ENCODE data around the gene INSIG1. TPM values are rescaled to one million over a fixed set of nuclear protein-coding genes. Genes with fewer than 3 reads are reported as not detected.

The INSIG1 gene
- total and polyA plus RNA-seq, 2 donors (not counting 3 experiments of a cell fraction or from before 2014, with no cell fraction given): 79.3 to 102 TPM

GRCh38 chr7:155317114-155317434, 19.4 kb downstream of the INSIG1 start:
- TF ChIP-seq GATA2 (IDR thresholded peaks at IDR 0.05; ENCODE audit: insufficient read depth, insufficient read length, low read depth, low read length) (no peak), POLR2A (IDR thresholded peaks at IDR 0.05; ENCODE audit: low read depth, low read length) (no peak), POLR2AphosphoS5 (IDR thresholded peaks at IDR 0.05; ENCODE audit: insufficient read depth, low read depth, low read length) (no peak), MAX (IDR thresholded peaks at IDR 0.05; ENCODE audit: insufficient read depth, insufficient read length) (no peak), EZH2 (IDR thresholded peaks at IDR 0.05; ENCODE audit: borderline replicate concordance, low read depth, low read length, severe bottlenecking) (no peak), FOS (IDR thresholded peaks at IDR 0.05; ENCODE audit: borderline replicate concordance, insufficient read depth, low read length) (no peak), MYC (IDR thresholded peaks at IDR 0.05; ENCODE audit: low read depth, low read length) (no peak), JUN (IDR thresholded peaks at IDR 0.05; ENCODE audit: borderline replicate concordance, insufficient read depth, insufficient read length, low read depth) (no peak)
- TF ChIP-seq, protein P1, sequence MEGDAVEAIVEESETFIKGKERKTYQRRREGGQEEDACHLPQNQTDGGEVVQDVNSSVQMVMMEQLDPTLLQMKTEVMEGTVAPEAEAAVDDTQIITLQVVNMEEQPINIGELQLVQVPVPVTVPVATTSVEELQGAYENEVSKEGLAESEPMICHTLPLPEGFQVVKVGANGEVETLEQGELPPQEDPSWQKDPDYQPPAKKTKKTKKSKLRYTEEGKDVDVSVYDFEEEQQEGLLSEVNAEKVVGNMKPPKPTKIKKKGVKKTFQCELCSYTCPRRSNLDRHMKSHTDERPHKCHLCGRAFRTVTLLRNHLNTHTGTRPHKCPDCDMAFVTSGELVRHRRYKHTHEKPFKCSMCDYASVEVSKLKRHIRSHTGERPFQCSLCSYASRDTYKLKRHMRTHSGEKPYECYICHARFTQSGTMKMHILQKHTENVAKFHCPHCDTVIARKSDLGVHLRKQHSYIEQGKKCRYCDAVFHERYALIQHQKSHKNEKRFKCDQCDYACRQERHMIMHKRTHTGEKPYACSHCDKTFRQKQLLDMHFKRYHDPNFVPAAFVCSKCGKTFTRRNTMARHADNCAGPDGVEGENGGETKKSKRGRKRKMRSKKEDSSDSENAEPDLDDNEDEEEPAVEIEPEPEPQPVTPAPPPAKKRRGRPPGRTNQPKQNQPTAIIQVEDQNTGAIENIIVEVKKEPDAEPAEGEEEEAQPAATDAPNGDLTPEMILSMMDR (IDR thresholded peaks at IDR 0.05; ENCODE audit: extremely low read depth in 1 of 2, insufficient read depth in 1 of 2, low read depth in 1 of 2, low read length in 2 of 2): no peak
- Histone ChIP-seq H2AFZ (ENCODE audit: low read depth, low read length) (no peak overlapping the region), H3K27ac (ENCODE audit: insufficient read depth, low read depth, low read length) (no peak overlapping the region), H3K79me2 (ENCODE audit: control insufficient read depth, insufficient read depth, low read length) (no peaks in the 10 kb centered on the region), H3K27me3 (ENCODE audit: control insufficient read depth in 2 of 2, insufficient read depth in 2 of 2, low read length in 2 of 2) (peaks cover 0 to 2% of the 10 kb centered on the region in 2 experiments), H3K9me1 (replicated peaks; ENCODE audit: control insufficient read depth, extremely low read depth, insufficient read depth, low read length) (no peaks in the 10 kb centered on the region), H4K20me1 (replicated peaks; ENCODE audit: control insufficient read depth, extremely low read depth, insufficient read depth, low read length) (no peaks in the 10 kb centered on the region), H3K36me3 (ENCODE audit: control insufficient read depth in 2 of 2, extremely low read depth in 1 of 2, insufficient read depth in 2 of 2, low read length in 2 of 2) (no peaks in the 10 kb centered on the region), H3K4me1 (ENCODE audit: control insufficient read depth, extremely low read depth, insufficient read depth, low read length) (no peaks in the 10 kb centered on the region), H3K4me3 (replicated peaks in 1 of 3; ENCODE audit: insufficient read depth in 1 of 3, low read depth in 1 of 3, low read length in 3 of 3) (no peak overlapping the region), H3K9ac (replicated peaks; ENCODE audit: extremely low read depth, insufficient read depth, low read length) (no peak overlapping the region), H3K4me2 (ENCODE audit: insufficient read depth, low read length) (no peak overlapping the region), H3K9me3 (replicated peaks; ENCODE audit: control insufficient read depth, insufficient read depth, low read length) (no peaks in the 10 kb centered on the region)
- DNase-seq (ENCODE audit: low read depth, low spot score) (no peak), FAIRE-seq (no peak)
- intact Hi-C loops (cut with micrococcal nuclease) (no loop called here), dilution Hi-C loops (cut with MboI; ENCODE audit: extremely low pct_ligation_motif_present, low sequenced_read_pairs) (no loop called here)
- ChIA-PET POLR2A (no interaction called here), CTCF (no interaction called here)
- BruUV-seq (replicated peaks): no TSS peak
